Peyer's patch (tissue), 4 donors: Measurements from ENCODE around the gene SORL1.

Experiments
- POLR2A ChIP-seq, 2 donors: fragments of 450-650 bp; IDR thresholded peaks; one replicate each; pipeline ENCODE4 v1.5.1; 2017; ENCODE audit warnings: antibody characterized with exemption in 2 of 2, mild to moderate bottlenecking in 2 of 2, moderate library complexity in 2 of 2
- TF ChIP-seq, protein P1 (sequence below), 6 experiments: fragments of 450-650 bp in 4 of 6; fragments of 200-600 bp in 2 of 6; sonication (generic) in 1 of 6; IDR thresholded peaks; one replicate each; pipeline ENCODE4 v1.5.1; 2017 to 2019; ENCODE audit warnings: antibody characterized with exemption in 6 of 6, mild to moderate bottlenecking in 3 of 6, moderate library complexity in 1 of 6

DNA sequence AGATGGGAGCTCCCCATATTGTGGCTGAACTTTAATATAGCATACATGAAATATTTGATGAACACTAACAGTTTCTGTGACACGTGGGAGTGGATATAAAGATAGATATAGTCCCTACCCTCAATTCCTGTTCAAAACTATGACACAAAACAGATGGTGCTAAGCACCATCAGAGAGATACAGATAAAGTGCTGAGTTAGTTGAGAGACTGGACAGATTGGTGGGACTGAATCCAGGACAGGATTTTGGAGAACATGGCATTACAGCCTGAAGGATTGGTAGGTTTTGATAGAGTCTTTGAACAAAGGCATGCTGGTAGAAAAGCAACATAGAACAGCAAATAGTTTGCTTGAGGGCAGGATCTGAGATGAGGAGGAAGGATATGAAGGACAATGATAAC lies 215.7 kb downstream of the SORL1 start:
- TF ChIP-seq, protein P1, sequence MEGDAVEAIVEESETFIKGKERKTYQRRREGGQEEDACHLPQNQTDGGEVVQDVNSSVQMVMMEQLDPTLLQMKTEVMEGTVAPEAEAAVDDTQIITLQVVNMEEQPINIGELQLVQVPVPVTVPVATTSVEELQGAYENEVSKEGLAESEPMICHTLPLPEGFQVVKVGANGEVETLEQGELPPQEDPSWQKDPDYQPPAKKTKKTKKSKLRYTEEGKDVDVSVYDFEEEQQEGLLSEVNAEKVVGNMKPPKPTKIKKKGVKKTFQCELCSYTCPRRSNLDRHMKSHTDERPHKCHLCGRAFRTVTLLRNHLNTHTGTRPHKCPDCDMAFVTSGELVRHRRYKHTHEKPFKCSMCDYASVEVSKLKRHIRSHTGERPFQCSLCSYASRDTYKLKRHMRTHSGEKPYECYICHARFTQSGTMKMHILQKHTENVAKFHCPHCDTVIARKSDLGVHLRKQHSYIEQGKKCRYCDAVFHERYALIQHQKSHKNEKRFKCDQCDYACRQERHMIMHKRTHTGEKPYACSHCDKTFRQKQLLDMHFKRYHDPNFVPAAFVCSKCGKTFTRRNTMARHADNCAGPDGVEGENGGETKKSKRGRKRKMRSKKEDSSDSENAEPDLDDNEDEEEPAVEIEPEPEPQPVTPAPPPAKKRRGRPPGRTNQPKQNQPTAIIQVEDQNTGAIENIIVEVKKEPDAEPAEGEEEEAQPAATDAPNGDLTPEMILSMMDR (IDR thresholded peaks at IDR 0.05) = no peak
- no peak for TF ChIP-seq POLR2A (IDR thresholded peaks at IDR 0.05)
